ENCODE results near the gene MECR. TPM values are rescaled to one million over a fixed set of nuclear protein-coding genes. Genes with fewer than 3 reads are reported as not detected.
"Not testable (repeated sequence)": the region's sequence is repeated elsewhere in the genome, so short reads cannot be mapped to it uniquely, and the experiment has no call there.

The MECR gene
- total RNA-seq, 3 donors from 2014 or later = 29.8 to 35.4 (median 32.6) TPM

- Mint-ChIP-seq H3K36me3 (ENCODE audit: insufficient read depth) (peaks cover 28% of the 10 kb centered on the region), H3K4me1 (ENCODE audit: low read depth) (peaks cover 70% of the 10 kb centered on the region), H3K4me3 (no peak overlapping the region), H3K9me3 (no peaks in the 10 kb centered on the region), H3K27me3 (ENCODE audit: low read depth) (no peaks in the 10 kb centered on the region)
- ATAC-seq (no peak), DNase-seq (no peak)
Observed at GRCh38 chr1:29169976-29170375, 60.8 kb downstream of the MECR start.

DNA sequence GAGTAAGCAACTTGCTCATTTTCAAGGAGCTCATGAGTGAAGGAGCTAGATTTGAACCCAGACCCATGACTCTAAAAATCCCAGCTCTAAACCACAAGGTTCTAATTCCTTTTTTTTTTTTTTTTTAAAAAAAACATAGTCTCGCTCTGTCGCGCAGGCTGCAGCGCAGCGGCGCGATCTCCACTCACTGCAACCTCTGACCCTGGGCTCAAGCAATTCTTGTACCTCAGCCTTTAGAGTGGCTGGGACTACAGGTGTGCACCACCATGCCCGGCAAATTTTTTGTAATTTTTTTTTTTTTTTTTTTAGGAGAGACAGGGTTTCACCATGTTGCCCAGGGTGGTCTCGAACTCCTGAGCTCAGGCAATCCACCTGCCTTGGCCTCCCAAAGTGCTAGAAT, 62.8 kb downstream of the MECR start:
- H3K27me3 Mint-ChIP-seq (ENCODE audit: low read depth) = no peaks in the 10 kb centered on the region
- no peaks in the 10 kb centered on the region for H3K9me3 Mint-ChIP-seq

GRCh38 chr1:29166291-29166878, 64.3 kb downstream of the MECR start:
- Mint-ChIP-seq H3K9me3 (no peaks in the 10 kb centered on the region), H3K27me3 (ENCODE audit: low read depth) (no peaks in the 10 kb centered on the region), H3K4me3 (no peak overlapping the region), H3K36me3 (ENCODE audit: insufficient read depth) (peaks cover 28% of the 10 kb centered on the region), H3K4me1 (ENCODE audit: low read depth) (peaks cover 75% of the 10 kb centered on the region)
- ATAC-seq (no peak), DNase-seq (no peak)

More for the DNA sequence above, 62.8 kb downstream of the MECR start:
- no peak for ATAC-seq
- Mint-ChIP-seq H3K4me3 (no peak overlapping the region), H3K4me1 (ENCODE audit: low read depth) (peaks cover 80% of the 10 kb centered on the region), H3K36me3 (ENCODE audit: insufficient read depth) (peaks cover 34% of the 10 kb centered on the region)
- DNase-seq = no peak

DNA sequence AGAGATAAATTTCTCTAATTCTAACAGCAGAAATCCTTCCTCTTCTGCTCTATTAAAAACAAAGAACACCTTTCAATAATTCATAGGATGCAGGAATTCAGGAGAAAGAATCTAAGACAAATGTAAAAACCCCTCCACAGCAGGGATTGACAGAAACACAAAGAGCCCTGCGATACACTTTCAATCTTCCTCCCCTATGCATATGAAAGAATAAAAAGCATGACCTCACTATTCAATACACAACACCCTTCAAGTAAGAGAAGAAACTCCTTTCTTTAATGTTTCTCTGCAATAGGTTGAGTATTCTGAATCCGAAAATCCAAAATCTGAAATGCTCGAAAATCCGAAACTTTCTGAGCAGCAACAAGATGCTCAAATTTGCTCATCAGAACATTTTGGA, 66.1 kb downstream of the MECR start:
- H3K9me3 Mint-ChIP-seq = no peaks in the 10 kb centered on the region
- no peak for ATAC-seq
- H3K27me3 Mint-ChIP-seq (ENCODE audit: low read depth) = no peaks in the 10 kb centered on the region
- peaks cover 60% of the 10 kb centered on the region for H3K4me1 Mint-ChIP-seq (ENCODE audit: low read depth)
- peaks cover 25% of the 10 kb centered on the region for H3K36me3 Mint-ChIP-seq (ENCODE audit: insufficient read depth)
- H3K4me3 Mint-ChIP-seq = no peak overlapping the region
- DNase-seq = no peak

- Mint-ChIP-seq H3K27me3 (ENCODE audit: low read depth) (no peaks in the 10 kb centered on the region), H3K36me3 (ENCODE audit: insufficient read depth) (peaks cover 25% of the 10 kb centered on the region), H3K9me3 (no peaks in the 10 kb centered on the region), H3K4me1 (ENCODE audit: low read depth) (peaks cover 49% of the 10 kb centered on the region), H3K4me3 (no peak overlapping the region)
- DNase-seq (no peak), ATAC-seq (no peak)
Observed at GRCh38 chr1:29162476-29163138, 68.1 kb downstream of the MECR start.

- Mint-ChIP-seq H3K4me3 (no peak overlapping the region), H3K4me1 (ENCODE audit: low read depth) (peaks cover 44% of the 10 kb centered on the region), H3K36me3 (ENCODE audit: insufficient read depth) (peaks cover 25% of the 10 kb centered on the region), H3K9me3 (no peaks in the 10 kb centered on the region), H3K27me3 (ENCODE audit: low read depth) (no peaks in the 10 kb centered on the region)
- no peak for ATAC-seq
- no peak for DNase-seq
Observed at GRCh38 chr1:29162025-29162424, 68.7 kb downstream of the MECR start.

- DNase-seq (no peak), ATAC-seq (no peak)
- no peak overlapping the region for H3K4me3 Mint-ChIP-seq
- no peaks in the 10 kb centered on the region for H3K9me3 Mint-ChIP-seq
- H3K4me1 Mint-ChIP-seq (ENCODE audit: low read depth) = peaks cover 22% of the 10 kb centered on the region
- H3K36me3 Mint-ChIP-seq (ENCODE audit: insufficient read depth) = peaks cover 23% of the 10 kb centered on the region
- no peaks in the 10 kb centered on the region for H3K27me3 Mint-ChIP-seq (ENCODE audit: low read depth)
Observed at GRCh38 chr1:29159773-29160172, 71.0 kb downstream of the MECR start.

GRCh38 chr1:29157269-29157601, 73.5 kb downstream of the MECR start:
- Mint-ChIP-seq H3K4me1 (ENCODE audit: low read depth) (peaks cover 4% of the 10 kb centered on the region), H3K4me3 (no peak overlapping the region), H3K27me3 (ENCODE audit: low read depth) (no peaks in the 10 kb centered on the region), H3K9me3 (no peaks in the 10 kb centered on the region), H3K36me3 (ENCODE audit: insufficient read depth) (peaks cover 23% of the 10 kb centered on the region)
- DNase-seq (no peak), ATAC-seq (no peak)

GRCh38 chr1:29156543-29157268, 74.0 kb downstream of the MECR start:
- DNase-seq (no peak), ATAC-seq (no peak)
- no peaks in the 10 kb centered on the region for H3K27me3 Mint-ChIP-seq (ENCODE audit: low read depth)
- H3K4me3 Mint-ChIP-seq = no peak overlapping the region
- peaks cover 4% of the 10 kb centered on the region for H3K4me1 Mint-ChIP-seq (ENCODE audit: low read depth)
- H3K9me3 Mint-ChIP-seq = no peaks in the 10 kb centered on the region
- H3K36me3 Mint-ChIP-seq (ENCODE audit: insufficient read depth) = peaks cover 28% of the 10 kb centered on the region

- H3K27me3 Mint-ChIP-seq (ENCODE audit: low read depth) = no peaks in the 10 kb centered on the region
- H3K4me3 Mint-ChIP-seq = no peak overlapping the region
- no peaks in the 10 kb centered on the region for H3K9me3 Mint-ChIP-seq
- H3K4me1 Mint-ChIP-seq (ENCODE audit: low read depth) = no peaks in the 10 kb centered on the region
- H3K36me3 Mint-ChIP-seq (ENCODE audit: insufficient read depth) = peaks cover 53% of the 10 kb centered on the region
- no peak for ATAC-seq
- DNase-seq = no peak
Observed at GRCh38 chr1:29152046-29152805, 78.5 kb downstream of the MECR start.

GRCh38 chr1:29150346-29150745, 80.4 kb downstream of the MECR start:
- not testable (repeated sequence) for H3K9me3 Mint-ChIP-seq; ATAC-seq; DNase-seq; H3K4me3 Mint-ChIP-seq; H3K27me3 Mint-ChIP-seq (ENCODE audit: low read depth); H3K4me1 Mint-ChIP-seq (ENCODE audit: low read depth)
- H3K36me3 Mint-ChIP-seq (ENCODE audit: insufficient read depth) = peaks cover 64% of the 10 kb centered on the region

GRCh38 chr1:29148656-29149491, 81.9 kb downstream of the MECR start:
- DNase-seq = no peak
- ATAC-seq = no peak
- Mint-ChIP-seq H3K4me3 (no peak overlapping the region), H3K27me3 (ENCODE audit: low read depth) (no peaks in the 10 kb centered on the region), H3K4me1 (ENCODE audit: low read depth) (no peaks in the 10 kb centered on the region), H3K9me3 (no peaks in the 10 kb centered on the region), H3K36me3 (ENCODE audit: insufficient read depth) (peaks cover 65% of the 10 kb centered on the region)

GRCh38 chr1:29145739-29146437, 84.8 kb downstream of the MECR start:
- H3K9me3 Mint-ChIP-seq = no peaks in the 10 kb centered on the region

More at GRCh38 chr1:29145739-29146437, 84.8 kb downstream of the MECR start:
- DNase-seq = no peak
- no peaks in the 10 kb centered on the region for H3K4me1 Mint-ChIP-seq (ENCODE audit: low read depth)
- peaks cover 53% of the 10 kb centered on the region for H3K36me3 Mint-ChIP-seq (ENCODE audit: insufficient read depth)
- H3K27me3 Mint-ChIP-seq (ENCODE audit: low read depth) = no peaks in the 10 kb centered on the region
- no peak for ATAC-seq
- H3K4me3 Mint-ChIP-seq = no peak overlapping the region

Data from activated T-cell treated with anti-CD3 and anti-CD28 coated beads, Interleukin-2, amount 50 U/mL, for 4 hours (primary cell).